GM18907 (cell line): ENCODE measurements around the gene WFDC10A.
"Not testable (repeated sequence)": the region's sequence is repeated elsewhere in the genome, so short reads cannot be mapped to it uniquely, and the experiment has no call there.

Experiments
- ATAC-seq: cut with Tn5 transposase; IDR thresholded peaks from one replicate; pipeline ENCODE4 v1.9.1; 2021; ENCODE audit warnings: mild to moderate bottlenecking, moderate library complexity; ENCODE audit not compliant: unreplicated experiment

The WFDC10A gene

DNA sequence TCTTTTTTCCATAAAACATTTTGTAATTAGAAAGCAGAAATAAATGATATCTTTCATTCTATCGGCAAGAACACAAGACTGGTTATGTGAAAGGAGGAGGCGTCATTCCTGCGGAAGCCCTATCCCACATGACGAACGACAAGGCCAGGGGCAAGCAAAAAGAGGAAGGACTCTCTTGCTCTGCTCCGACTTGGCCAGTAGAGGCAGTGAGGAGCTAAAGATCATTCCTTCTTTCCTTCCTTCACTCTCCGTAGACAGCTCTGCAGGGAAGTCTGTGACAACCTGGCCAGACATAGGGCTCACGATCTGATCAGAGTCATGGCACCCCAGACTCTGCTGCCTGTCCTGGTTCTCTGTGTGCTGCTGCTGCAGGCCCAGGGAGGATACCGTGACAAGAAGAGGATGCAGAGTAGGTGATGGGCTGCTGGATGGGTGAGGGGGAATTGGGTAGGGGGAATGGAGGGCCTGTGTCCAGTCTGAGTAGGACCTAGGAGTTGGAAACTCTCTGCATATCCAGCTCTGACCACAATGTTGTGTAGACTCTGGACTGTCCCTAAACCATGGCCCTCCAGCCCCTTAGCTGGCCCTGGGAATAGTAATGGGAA is at the start of gene WFDC10A:
WFDC10A (plus strand) TSS at position 244 of the 605 bp plus-strand sequence; CDS start at position 319, 75 bp downstream.
- ATAC-seq = peak; percentile 55

DNA sequence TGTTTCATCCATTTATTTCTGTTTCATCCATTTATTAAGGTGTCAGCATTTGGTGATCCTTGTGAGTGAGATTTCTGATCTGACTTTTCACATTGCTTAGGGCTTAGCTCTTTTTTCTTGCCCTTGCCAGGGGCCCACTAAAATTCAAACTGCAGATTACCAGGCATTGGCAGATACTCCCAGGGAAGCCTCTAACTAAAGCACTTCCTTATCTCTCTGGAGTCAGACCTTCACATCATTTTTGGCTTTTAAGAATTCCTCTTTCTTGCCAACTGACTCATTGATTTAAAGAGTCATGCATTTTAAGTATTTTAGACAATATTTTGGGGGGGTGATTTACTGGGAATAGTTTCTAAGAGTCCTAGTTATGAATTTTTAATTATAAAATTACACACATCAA is 47.8 kb upstream of the WFDC10A start:
- no peak for ATAC-seq

- ATAC-seq = no peak
Measured at GRCh38 chr20:45583502-45583901, 46.0 kb upstream of the WFDC10A start.

- not testable (repeated sequence) for ATAC-seq
Measured at GRCh38 chr20:45584294-45584693, 45.2 kb upstream of the WFDC10A start.

DNA sequence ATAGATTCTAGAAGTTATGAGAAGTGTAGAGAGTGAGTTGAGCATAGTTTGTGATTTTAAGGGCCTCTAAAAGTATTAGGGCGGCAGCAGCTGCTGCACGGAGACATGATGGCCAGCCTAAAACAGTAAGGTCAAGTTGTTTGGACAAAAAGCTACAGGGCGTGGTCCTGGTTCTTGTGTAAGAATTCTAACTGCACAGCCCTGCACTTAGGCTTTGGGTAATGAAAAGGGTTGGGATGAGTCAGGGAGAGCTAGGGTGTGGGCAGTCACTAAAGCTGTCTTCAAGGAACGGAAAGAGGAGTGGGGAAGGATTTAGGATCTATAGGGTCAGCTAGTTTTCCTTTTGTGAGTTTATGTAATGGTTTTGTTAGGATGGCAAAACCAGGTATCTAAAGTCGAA is 43.6 kb upstream of the WFDC10A start:
- ATAC-seq = not testable (repeated sequence)

GRCh38 chr20:45588800-45589199 is 40.7 kb upstream of the WFDC10A start:
- ATAC-seq = no peak

DNA sequence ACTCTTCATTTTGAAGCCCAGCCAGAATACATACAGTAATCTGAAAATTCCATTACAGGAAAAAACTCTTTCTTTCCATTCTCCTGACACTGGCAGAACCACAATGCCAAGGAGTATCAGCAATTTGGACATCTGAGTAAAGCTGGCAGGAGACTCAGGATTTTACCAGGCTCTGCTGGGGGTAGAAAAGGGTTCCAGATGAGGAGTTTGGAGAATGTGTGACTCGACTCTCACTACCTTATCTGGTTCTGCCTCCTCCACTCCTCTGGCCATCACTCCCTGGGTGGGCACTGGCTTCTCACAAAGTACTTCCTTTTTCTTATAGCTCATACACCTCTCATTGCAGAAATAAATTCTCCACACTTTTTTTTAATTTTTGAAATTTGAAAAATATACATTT is 39.8 kb upstream of the WFDC10A start:
- no peak for ATAC-seq

- ATAC-seq = peak; percentile 59
Measured at GRCh38 chr20:45592574-45593189, 36.9 kb upstream of the WFDC10A start.

- ATAC-seq = no peak
Measured at GRCh38 chr20:45593498-45593897, 36.0 kb upstream of the WFDC10A start.

- ATAC-seq = no peak
Measured at GRCh38 chr20:45595235-45595634, 34.3 kb upstream of the WFDC10A start.

DNA sequence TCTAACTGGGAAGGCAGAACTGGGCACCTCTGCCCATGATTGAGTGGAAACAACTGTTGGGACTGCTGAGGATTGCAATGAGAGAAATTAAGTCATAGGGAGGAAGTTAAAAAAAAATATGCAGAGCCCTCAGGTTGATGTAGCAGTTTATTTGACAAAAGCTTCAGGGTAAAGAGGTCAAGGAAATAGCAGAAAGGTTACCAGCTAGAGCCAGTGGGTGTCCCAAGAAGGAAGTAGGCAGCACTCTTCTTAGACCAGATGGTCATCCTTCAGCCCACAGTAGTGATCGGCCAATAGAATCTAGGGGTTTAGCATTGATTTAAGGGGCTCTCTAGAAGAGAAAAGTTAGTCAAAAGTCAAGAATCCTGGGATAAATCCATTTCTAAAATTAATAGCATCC is 21.7 kb upstream of the WFDC10A start:
- no peak for ATAC-seq

DNA sequence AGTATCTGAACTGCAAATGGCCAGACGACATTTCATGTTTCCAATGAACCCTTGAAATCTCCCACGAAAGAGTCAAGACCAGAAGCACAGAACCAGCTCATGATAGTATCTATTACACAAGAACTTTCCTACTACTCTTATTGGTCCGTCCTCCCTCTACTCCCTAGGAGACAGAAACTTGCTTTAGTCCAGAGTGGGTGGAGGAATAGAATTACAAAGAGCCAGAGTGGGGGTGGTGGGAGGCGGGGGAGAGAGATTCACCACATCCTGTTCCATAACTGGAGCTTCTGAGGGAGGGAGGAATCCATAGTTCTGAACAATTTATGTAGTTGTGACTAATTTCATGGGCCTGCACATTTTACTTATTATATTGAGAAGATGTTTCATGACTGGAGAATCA is 18.5 kb upstream of the WFDC10A start:
- ATAC-seq = no peak

- ATAC-seq = no peak
Measured at GRCh38 chr20:45612314-45612713, 17.2 kb upstream of the WFDC10A start.

- ATAC-seq = no peak
Measured at GRCh38 chr20:45617591-45617990, 11.9 kb upstream of the WFDC10A start.

GRCh38 chr20:45621593-45621992 is 7.9 kb upstream of the WFDC10A start:
- ATAC-seq = no peak

DNA sequence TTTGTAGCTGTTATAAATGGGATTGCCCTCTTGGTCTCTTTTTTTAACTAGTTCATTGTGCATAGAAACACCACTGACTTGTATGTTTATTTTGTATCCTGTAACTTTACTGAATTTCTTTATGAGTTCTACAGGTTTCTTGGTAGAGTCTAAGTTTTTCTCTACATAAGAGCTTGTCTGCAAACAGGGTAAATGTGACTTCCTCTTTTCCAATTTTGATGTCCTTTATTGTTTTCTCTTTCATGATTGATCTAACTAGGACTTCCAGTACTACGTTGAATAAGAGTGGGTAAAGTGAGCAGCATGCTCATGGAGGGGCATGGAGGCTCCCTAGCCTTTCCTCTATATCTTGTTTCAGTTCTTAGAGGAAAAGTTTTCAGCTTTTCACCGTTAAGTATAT is 3.0 kb upstream of the WFDC10A start:
- no peak for ATAC-seq

GRCh38 chr20:45630371-45630770 is 832 bp downstream of the WFDC10A start:
- no peak for ATAC-seq

- ATAC-seq = no peak
Measured at GRCh38 chr20:45631184-45631583, 1.6 kb downstream of the WFDC10A start, which contains the start of gene WFDC9. TSS of gene WFDC9 (minus strand) at chr20:45631284. CDS start at chr20:45610181, 21,103 bp downstream.

- ATAC-seq = no peak
Measured at GRCh38 chr20:45636513-45636912, 7.0 kb downstream of the WFDC10A start.

DNA sequence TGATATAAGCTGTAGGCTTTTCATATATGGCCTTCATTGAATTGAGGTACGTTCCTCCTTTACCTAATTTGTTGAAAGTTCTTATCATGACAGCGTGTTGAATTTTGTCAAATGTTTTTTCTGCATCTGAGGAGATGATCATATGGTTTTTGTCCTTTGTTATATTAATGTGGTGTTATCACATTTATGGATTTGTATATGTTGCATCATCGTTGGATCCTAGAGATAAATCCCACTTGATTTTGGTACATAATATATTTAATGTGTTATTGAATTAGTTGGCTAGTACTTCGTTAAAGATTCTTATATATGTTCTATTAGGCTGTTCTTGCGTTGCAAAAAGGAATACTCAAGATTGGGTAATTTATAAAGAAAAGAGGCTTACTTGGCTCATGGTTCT is 10.1 kb downstream of the WFDC10A start:
- no peak for ATAC-seq

- ATAC-seq = not testable (repeated sequence)
Measured at GRCh38 chr20:45641076-45641475, 11.5 kb downstream of the WFDC10A start.

- ATAC-seq = not testable (repeated sequence)
Measured at GRCh38 chr20:45645869-45646268, 16.3 kb downstream of the WFDC10A start.

GRCh38 chr20:45646875-45647274 is 17.3 kb downstream of the WFDC10A start:
- no peak for ATAC-seq
